ENCODE results near the gene TRHDE.

TRHDE gene

GRCh38 chr12:72605975-72606374, 333.8 kb downstream of the TRHDE start:
- H3K4me3 ChIP-seq (ENCODE audit: low read depth, low read length), result no peak overlapping the region
- no peak for DNase-seq (ENCODE audit: low read depth)
- TF ChIP-seq CTCF (conservative IDR thresholded peaks at IDR 0.05; ENCODE audit: low read depth, low read length), result no peak

DNA sequence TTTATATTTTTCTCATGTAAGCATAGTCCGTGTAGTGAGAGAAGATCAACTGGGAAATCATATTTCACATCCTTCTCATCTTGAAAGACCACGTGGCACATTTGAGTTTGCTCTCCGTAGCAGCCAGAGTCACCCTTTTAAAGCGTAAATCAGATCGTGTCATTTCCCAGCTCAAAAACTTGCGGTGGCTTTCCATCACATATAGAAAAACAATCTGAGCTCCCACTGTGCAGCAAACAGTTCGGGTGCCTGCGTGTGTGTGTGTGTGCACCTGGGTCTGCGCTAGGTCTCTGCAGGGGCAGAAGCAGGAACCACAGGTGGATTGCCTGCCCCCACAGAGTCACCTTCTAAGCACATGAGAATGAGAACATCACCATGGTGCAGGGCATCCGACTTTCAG, 338.2 kb downstream of the TRHDE start:
- H3K4me3 ChIP-seq (ENCODE audit: low read depth, low read length), result no peak overlapping the region
- DNase-seq (ENCODE audit: low read depth), result no peak
- TF ChIP-seq CTCF (conservative IDR thresholded peaks at IDR 0.05; ENCODE audit: low read depth, low read length), result no peak

DNA sequence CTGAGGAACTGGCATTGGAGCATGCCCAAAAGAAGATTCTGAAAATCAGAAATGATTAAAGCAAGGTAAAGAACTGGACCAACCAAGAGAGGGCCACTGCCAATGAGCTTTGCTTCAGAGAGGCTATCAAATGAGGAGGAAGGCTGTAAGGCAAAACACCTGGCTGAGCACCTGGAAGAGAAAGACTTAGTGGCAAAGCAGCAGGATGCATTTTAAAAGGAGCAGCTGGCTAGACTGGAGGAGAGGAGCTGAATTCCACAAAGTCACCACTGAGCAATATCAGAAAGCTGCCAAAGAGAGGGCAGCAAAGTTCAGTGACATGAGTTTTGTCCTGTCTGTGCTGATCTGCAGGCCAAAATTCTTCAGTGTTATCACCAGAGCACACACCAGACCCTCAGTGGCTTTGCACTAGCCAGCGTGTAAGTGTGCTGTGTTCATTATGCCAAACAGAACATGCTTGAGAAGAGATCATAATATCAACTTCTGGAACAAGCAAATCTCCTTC, 338.7 kb downstream of the TRHDE start:
- TF ChIP-seq CTCF (conservative IDR thresholded peaks at IDR 0.05; ENCODE audit: low read depth, low read length), result no peak
- DNase-seq (ENCODE audit: low read depth), result no peak
- no peak overlapping the region for H3K4me3 ChIP-seq (ENCODE audit: low read depth, low read length)

DNA sequence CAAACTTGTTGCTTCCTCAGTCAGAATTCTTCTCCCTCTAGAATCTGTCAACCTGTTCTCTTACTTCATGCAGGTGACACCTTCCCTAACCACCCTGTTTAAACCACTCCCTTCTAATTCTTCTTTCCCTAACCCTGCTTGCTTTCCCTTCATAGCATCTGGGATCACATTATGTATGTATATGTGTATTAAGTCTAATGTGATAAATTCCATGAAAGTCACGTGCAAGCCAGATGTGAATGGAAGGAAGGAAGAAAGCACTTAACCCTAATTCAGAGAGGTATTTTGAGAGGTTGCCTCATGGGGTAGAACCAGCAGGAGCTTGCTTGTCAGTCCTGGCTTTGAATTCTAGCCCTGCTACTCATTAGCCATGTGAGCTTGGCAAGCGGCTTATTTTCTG, 340.0 kb downstream of the TRHDE start:
- TF ChIP-seq CTCF (conservative IDR thresholded peaks at IDR 0.05; ENCODE audit: low read depth, low read length), result no peak
- DNase-seq (ENCODE audit: low read depth), result peak; percentile 35

DNA sequence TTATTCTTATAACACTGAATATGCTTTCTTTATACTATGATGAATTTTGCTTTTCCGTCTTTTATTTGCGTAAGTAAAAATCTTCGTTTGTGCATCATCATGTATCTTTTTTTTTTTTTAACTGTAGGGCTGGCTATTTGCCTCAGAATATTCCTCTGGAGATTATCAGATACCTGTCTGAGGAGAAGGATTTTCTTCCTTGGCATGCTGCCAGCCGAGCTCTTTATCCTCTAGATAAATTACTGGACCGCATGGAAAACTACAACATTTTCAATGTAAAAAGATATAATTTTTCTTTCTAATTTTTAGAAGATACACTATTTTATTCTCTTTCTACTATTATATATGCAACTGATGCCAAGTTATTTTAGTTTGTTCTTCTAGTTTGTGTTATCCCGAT, 346.6 kb downstream of the TRHDE start:
- DNase-seq (ENCODE audit: low read depth), result no peak
- no peak overlapping the region for H3K4me3 ChIP-seq (ENCODE audit: low read depth, low read length)
- no peak for TF ChIP-seq CTCF (conservative IDR thresholded peaks at IDR 0.05; ENCODE audit: low read depth, low read length)

More for the DNA sequence above, 340.0 kb downstream of the TRHDE start:
- no peak overlapping the region for H3K4me3 ChIP-seq (ENCODE audit: low read depth, low read length)

DNA sequence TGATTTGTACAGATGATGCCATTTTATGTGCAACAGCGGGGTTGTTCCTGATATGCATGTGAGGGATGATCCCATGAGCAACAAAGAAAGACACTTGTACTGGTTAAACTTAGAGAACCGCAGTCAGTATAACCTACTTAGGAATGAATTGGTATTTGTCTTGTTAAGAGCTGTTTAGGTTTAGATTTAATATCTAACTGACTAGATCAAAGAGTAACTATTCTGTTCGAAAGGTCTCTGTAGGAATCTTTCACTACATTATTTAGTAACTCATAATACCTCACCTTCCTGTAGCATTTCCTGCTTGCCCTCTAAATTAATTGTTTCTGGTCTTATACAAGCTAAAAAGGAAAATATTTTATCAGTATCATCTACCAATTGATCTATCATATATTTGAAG, 350.4 kb downstream of the TRHDE start:
- no peak for TF ChIP-seq CTCF (conservative IDR thresholded peaks at IDR 0.05; ENCODE audit: low read depth, low read length)
- H3K4me3 ChIP-seq (ENCODE audit: low read depth, low read length), result no peak overlapping the region
- no peak for DNase-seq (ENCODE audit: low read depth)

GRCh38 chr12:72631926-72632685, 359.9 kb downstream of the TRHDE start:
- H3K4me3 ChIP-seq (ENCODE audit: low read depth, low read length), result no peak overlapping the region
- peak; percentile 40 for DNase-seq (ENCODE audit: low read depth)
- no peak for TF ChIP-seq CTCF (conservative IDR thresholded peaks at IDR 0.05; ENCODE audit: low read depth, low read length)

Measured in choroid plexus epithelial cell (primary cell).